ENCODE measurements around the gene DCAF15. TPM values are rescaled to one million over a fixed set of nuclear protein-coding genes. Genes with fewer than 3 reads are reported as not detected.
A peak's percentile ranks its signal among the peaks of the same experiment; 100 is the strongest.

The DCAF15 gene
- total RNA-seq, 4 donors from 2014 or later: 11.2 to 39.6 (median 20.1) TPM

DNA sequence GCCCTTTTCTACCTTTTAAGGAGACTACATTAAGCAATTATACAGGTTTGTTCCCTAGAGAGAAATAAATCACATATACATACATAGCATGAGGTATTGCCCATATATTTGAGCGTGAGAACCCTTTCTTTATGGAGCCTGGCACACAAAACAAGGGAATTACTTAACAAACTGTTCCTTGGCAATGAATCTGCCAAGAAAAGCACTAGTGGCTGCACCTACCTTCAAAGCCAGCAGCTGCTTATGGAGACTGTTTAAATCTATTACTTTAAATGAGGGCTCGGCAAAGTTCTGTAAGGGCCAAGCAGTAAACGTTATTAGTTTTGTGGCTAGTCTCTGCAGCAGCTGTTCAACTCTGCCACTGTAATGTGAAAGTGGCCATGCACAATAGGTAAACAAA lies 46.8 kb downstream of the DCAF15 start:
- Histone ChIP-seq H3K27me3 (no peaks in the 10 kb centered on the region), H3K4me1 (no peaks in the 10 kb centered on the region), H3K36me3 (no peaks in the 10 kb centered on the region), H3K4me3 (no peak overlapping the region), H3K9me3 (no peaks in the 10 kb centered on the region), H3K27ac (no peak overlapping the region)
- TF ChIP-seq POLR2A (IDR thresholded peaks at IDR 0.05): no peak
- TF ChIP-seq, protein P1, sequence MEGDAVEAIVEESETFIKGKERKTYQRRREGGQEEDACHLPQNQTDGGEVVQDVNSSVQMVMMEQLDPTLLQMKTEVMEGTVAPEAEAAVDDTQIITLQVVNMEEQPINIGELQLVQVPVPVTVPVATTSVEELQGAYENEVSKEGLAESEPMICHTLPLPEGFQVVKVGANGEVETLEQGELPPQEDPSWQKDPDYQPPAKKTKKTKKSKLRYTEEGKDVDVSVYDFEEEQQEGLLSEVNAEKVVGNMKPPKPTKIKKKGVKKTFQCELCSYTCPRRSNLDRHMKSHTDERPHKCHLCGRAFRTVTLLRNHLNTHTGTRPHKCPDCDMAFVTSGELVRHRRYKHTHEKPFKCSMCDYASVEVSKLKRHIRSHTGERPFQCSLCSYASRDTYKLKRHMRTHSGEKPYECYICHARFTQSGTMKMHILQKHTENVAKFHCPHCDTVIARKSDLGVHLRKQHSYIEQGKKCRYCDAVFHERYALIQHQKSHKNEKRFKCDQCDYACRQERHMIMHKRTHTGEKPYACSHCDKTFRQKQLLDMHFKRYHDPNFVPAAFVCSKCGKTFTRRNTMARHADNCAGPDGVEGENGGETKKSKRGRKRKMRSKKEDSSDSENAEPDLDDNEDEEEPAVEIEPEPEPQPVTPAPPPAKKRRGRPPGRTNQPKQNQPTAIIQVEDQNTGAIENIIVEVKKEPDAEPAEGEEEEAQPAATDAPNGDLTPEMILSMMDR (IDR thresholded peaks at IDR 0.05): no peak
- intact Hi-C loops (cut with DNase I; ENCODE audit: low total_unique reads): no loop called here
- no peak for DNase-seq

DNA sequence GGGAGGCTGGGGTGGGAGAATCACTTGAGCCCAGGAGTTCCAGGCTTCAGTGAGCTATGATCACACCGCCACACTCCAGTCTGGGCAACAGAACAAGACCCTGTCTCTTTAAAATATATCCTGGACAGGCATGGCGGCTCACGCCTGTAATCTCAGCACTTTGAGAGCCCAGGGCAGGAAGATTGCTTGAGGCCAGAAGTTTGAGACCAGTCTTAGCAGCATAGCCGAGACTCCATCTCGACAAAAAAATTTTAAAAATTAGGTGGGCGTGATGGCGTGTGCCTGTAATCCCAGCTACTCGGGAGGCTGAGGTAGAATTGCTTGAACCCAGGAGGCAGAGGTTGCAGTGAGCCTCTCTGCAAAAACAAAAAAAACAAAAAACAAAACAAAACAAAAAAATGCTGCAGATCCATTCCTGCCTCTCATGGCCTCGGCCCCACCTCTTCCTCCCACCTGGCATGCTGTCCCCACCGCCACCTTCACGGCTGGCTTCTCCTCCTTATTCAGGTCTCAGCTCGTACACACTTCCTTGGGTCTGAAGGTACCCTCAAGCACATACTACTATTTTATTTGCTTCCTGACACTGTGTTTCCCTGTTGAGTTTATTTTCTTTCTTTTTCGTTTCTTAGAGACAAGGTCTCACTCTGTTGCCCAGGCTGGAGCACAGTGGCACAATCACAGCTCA lies 48.5 kb downstream of the DCAF15 start:
- no peaks in the 10 kb centered on the region for H3K4me1 ChIP-seq
- no peak overlapping the region for H3K27ac ChIP-seq
- intact Hi-C loops (cut with DNase I; ENCODE audit: low total_unique reads): no loop called here
- no peak for DNase-seq
- no peak for TF ChIP-seq POLR2A (IDR thresholded peaks at IDR 0.05)
- TF ChIP-seq, protein P1 (IDR thresholded peaks at IDR 0.05): no peak
- no peaks in the 10 kb centered on the region for H3K36me3 ChIP-seq
- no peaks in the 10 kb centered on the region for H3K27me3 ChIP-seq
- no peaks in the 10 kb centered on the region for H3K9me3 ChIP-seq
- no peak overlapping the region for H3K4me3 ChIP-seq

DNA sequence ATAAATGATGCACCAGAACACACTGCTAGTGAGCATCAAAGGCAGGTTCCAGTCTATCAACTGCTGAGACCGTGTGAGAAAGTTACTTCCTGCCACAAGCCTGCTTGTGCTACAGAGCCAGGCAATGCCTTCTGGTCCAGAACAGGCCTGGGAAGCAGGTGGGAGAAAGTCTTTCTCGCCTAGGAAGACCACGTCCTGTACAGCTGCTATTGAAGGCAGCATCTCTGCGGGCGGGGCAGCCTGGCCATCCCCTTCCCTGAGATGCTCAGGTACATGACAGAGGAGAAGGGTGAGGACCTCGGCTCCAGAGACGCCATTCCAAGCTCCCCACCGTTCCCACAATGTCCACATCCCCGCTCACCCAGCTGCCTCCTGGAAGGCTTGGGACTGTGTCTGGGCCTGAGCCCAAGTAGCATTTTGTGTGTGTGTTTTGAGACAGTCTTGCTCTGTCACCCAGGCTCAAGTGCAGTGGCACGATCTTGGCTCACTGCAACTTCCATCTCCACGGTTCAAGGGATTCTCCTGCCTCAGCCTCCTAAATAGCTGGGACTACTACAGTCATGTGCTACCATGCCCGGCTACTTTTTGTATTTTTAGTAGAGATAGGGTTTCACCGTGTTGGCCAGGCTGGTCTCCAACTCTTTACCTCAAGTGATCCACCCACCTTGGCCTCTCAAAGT lies 50.4 kb downstream of the DCAF15 start:
- Histone ChIP-seq H3K9me3 (no peaks in the 10 kb centered on the region), H3K27me3 (no peaks in the 10 kb centered on the region), H3K36me3 (no peaks in the 10 kb centered on the region), H3K4me1 (no peaks in the 10 kb centered on the region), H3K4me3 (no peak overlapping the region), H3K27ac (peak overlapping the region; percentile 97 to 100)
- TF ChIP-seq, protein P1 (IDR thresholded peaks at IDR 0.05): no peak
- no peak for TF ChIP-seq POLR2A (IDR thresholded peaks at IDR 0.05)
- DNase-seq: no peak
- intact Hi-C loops (cut with DNase I; ENCODE audit: low total_unique reads): no loop called here

DNA sequence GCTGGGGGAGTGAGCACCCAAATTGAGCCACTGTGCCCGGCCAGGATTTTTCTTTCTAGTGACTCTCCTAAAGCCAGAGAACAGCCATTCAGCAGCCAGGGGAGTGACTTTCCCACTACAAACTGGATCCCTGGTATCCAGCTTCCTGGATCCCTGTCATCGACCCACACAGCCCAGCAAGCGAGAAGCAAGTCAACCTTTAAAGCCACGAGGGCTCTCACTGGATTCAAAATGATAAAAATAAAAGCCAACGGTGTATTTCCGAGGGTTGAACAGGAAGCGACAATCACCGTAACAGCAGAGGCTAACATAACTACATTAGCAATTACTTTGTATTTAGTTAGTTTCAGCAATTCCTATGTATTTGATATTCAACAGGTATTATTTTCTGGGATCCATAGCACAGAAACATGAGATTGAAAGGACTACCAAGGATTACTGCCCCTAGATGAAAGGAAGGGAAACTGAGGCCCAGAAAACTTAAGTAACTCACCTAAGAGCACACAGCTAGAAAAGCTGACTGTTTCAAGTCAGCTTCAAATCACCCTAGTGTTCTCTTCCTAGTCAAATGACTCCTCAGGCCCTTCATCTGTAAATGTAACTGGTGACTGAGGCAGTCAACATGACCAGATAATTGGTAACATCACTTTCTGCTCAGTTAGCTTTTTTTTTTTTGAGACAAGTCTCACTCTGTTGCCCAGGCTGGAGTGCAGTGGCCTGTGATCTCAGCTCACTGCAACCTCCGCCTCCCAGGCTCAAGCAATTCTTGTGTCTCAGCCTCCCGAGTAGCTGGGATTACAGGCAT lies 51.1 kb downstream of the DCAF15 start:
- Histone ChIP-seq H3K4me3 (no peak overlapping the region), H3K9me3 (no peaks in the 10 kb centered on the region), H3K27ac (peak overlapping the region; percentile 97 to 100), H3K27me3 (no peaks in the 10 kb centered on the region), H3K36me3 (no peaks in the 10 kb centered on the region), H3K4me1 (no peaks in the 10 kb centered on the region)
- no peak for DNase-seq
- no peak for TF ChIP-seq POLR2A (IDR thresholded peaks at IDR 0.05)
- TF ChIP-seq, protein P1 (IDR thresholded peaks at IDR 0.05): no peak
- intact Hi-C loops (cut with DNase I; ENCODE audit: low total_unique reads): no loop called here

All from uterus (tissue), 4 donors.